ENCODE data around the gene NEO1. TPM values are rescaled to one million over a fixed set of nuclear protein-coding genes. Genes with fewer than 3 reads are reported as not detected.

Gene NEO1
- polyA plus RNA-seq, 1 of the 3 experiments (the other 2 are of a cell fraction), result 13.1 TPM

GRCh38 chr15:73009066-73010056 is 42.9 kb upstream of the NEO1 start:
- ChIA-PET POLR2A (no interaction called here), CTCF (interaction anchor here (0.7 to 1.1 kb wide), 2 partner anchors 28 to 71 kb away, joined by 3 read pairs; no protein-coding TSS in a partner anchor)
- WGBS (ENCODE audit: low lambda C conversion rate), result 79% methylated on average over 13 of the region's 13 CpGs

GRCh38 chr15:73010154-73011152 is 41.8 kb upstream of the NEO1 start:
- Histone ChIP-seq H3K4me2 (no peak overlapping the region), H3K9me2 (no peaks in the 10 kb centered on the region), H3K27me3 (ENCODE audit: insufficient read depth) (no peaks in the 10 kb centered on the region), H3K9me3 (no peaks in the 10 kb centered on the region), H4K20me1 (ENCODE audit: insufficient read depth) (no peaks in the 10 kb centered on the region), H3K79me2 (ENCODE audit: insufficient read depth) (no peaks in the 10 kb centered on the region), H3K27ac (ENCODE audit: low read depth in 2 of 2, low read length in 1 of 2) (no peak overlapping the region), H3K4me3 (ENCODE audit: low read depth in 2 of 2, low read length in 1 of 2) (no peak overlapping the region), H3K4me1 (ENCODE audit: control insufficient read depth in 1 of 2, insufficient read depth in 2 of 2, low read depth in 1 of 2, low read length in 1 of 2) (peaks cover 0 to 3% of the 10 kb centered on the region in 2 experiments; a peak in 1 of 4 replicates), H2AFZ (ENCODE audit: low read depth) (no peak overlapping the region; the same call in 1 of the 2 replicates), H3K36me3 (replicated peaks in 1 of 2; ENCODE audit: control insufficient read depth in 1 of 2, insufficient read depth in 2 of 2, low read length in 1 of 2) (no peaks in the 10 kb centered on the region), H3F3A (replicated peaks; ENCODE audit: insufficient read depth) (no peaks in the 10 kb centered on the region), H3K9ac (no peak overlapping the region)
- 82% methylated on average over 10 of the region's 10 CpGs for WGBS (ENCODE audit: low lambda C conversion rate)
- DNase-seq, result no peak
- ChIA-PET CTCF (no interaction called here), POLR2A (no interaction called here)
- TF ChIP-seq RCOR1 (IDR thresholded peaks at IDR 0.05; ENCODE audit: low read length), result no peak
- TF ChIP-seq SMC3 (IDR thresholded peaks at IDR 0.05; ENCODE audit: low read depth, low read length), result no peak
- no peak for TF ChIP-seq NFIC (IDR thresholded peaks at IDR 0.05; ENCODE audit: borderline replicate concordance)
- TF ChIP-seq FOXM1 (IDR thresholded peaks at IDR 0.05; ENCODE audit: low read depth), result no peak
- no peak for TF ChIP-seq MEF2A (IDR thresholded peaks at IDR 0.05; ENCODE audit: borderline replicate concordance, low read depth)
- TF ChIP-seq TCF12 (IDR thresholded peaks at IDR 0.05), result no peak
- no peak for TF ChIP-seq SIN3A (IDR thresholded peaks at IDR 0.05; ENCODE audit: borderline replicate concordance, low read depth, low read length)
- no peak for TF ChIP-seq FOXJ3 (CRISPR knock-in tag; IDR thresholded peaks at IDR 0.05)
- no peak for TF ChIP-seq TEAD4 (IDR thresholded peaks at IDR 0.05; ENCODE audit: borderline replicate concordance, insufficient read depth)

More at GRCh38 chr15:73009066-73010056, 42.9 kb upstream of the NEO1 start:
- H3K36me3 ChIP-seq (replicated peaks in 1 of 2; ENCODE audit: control insufficient read depth in 1 of 2, insufficient read depth in 2 of 2, low read length in 1 of 2), result no peaks in the 10 kb centered on the region
- no peaks in the 10 kb centered on the region for H3K79me2 ChIP-seq (ENCODE audit: insufficient read depth)
- no peaks in the 10 kb centered on the region for H3K9me2 ChIP-seq
- no peak overlapping the region for H3K4me3 ChIP-seq (ENCODE audit: low read depth in 2 of 2, low read length in 1 of 2)
- TF ChIP-seq SMC3 (IDR thresholded peaks at IDR 0.05; ENCODE audit: low read depth, low read length) (no peak), USF1 (IDR thresholded peaks at IDR 0.05; ENCODE audit: borderline replicate concordance, low read depth) (no peak), TCF12 (IDR thresholded peaks at IDR 0.05) (no peak), FOXM1 (IDR thresholded peaks at IDR 0.05; ENCODE audit: low read depth) (no peak)
- peaks cover 0 to 3% of the 10 kb centered on the region in 2 experiments; a peak in 1 of 4 replicates for H3K4me1 ChIP-seq (ENCODE audit: control insufficient read depth in 1 of 2, insufficient read depth in 2 of 2, low read depth in 1 of 2, low read length in 1 of 2)
- no peaks in the 10 kb centered on the region for H3K27me3 ChIP-seq (ENCODE audit: insufficient read depth)
- no peaks in the 10 kb centered on the region for H4K20me1 ChIP-seq (ENCODE audit: insufficient read depth)
- no peak overlapping the region; the same call in 1 of the 2 replicates for H2AFZ ChIP-seq (ENCODE audit: low read depth)
- no peaks in the 10 kb centered on the region for H3F3A ChIP-seq (replicated peaks; ENCODE audit: insufficient read depth)
- DNase-seq, result no peak
- H3K27ac ChIP-seq (ENCODE audit: low read depth in 2 of 2, low read length in 1 of 2), result no peak overlapping the region
- H3K9ac ChIP-seq, result no peak overlapping the region
- no peak overlapping the region for H3K4me2 ChIP-seq
- no peaks in the 10 kb centered on the region for H3K9me3 ChIP-seq
